OCI-LY3 (cell line): ENCODE measurements around the gene NKAIN2.

ENCODE experiments used
- EZH2phosphoT487 ChIP-seq: fragments of 200-600 bp; shearing (Covaris generic); IDR thresholded peaks from 2 replicates; pipeline ENCODE4 v1.6.1; 2018; ENCODE audit warnings: antibody characterized with exemption, mixed run types, low read depth
- TF ChIP-seq, protein P1 (sequence below): fragments of 200-600, 300-600 bp; sonication (generic); IDR thresholded peaks from 2 replicates; pipeline ENCODE4 v1.5.1; 2014; ENCODE audit warnings: antibody characterized with exemption, low read length, low read depth

- TF ChIP-seq, protein P1, sequence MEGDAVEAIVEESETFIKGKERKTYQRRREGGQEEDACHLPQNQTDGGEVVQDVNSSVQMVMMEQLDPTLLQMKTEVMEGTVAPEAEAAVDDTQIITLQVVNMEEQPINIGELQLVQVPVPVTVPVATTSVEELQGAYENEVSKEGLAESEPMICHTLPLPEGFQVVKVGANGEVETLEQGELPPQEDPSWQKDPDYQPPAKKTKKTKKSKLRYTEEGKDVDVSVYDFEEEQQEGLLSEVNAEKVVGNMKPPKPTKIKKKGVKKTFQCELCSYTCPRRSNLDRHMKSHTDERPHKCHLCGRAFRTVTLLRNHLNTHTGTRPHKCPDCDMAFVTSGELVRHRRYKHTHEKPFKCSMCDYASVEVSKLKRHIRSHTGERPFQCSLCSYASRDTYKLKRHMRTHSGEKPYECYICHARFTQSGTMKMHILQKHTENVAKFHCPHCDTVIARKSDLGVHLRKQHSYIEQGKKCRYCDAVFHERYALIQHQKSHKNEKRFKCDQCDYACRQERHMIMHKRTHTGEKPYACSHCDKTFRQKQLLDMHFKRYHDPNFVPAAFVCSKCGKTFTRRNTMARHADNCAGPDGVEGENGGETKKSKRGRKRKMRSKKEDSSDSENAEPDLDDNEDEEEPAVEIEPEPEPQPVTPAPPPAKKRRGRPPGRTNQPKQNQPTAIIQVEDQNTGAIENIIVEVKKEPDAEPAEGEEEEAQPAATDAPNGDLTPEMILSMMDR, result no peak
- no peak for TF ChIP-seq EZH2phosphoT487
Observed at GRCh38 chr6:124297507-124297906, 493.8 kb downstream of the NKAIN2 start.
